Activated T-cell treated with anti-CD3 and anti-CD28 coated beads, Interleukin-2, amount 50 U/mL, for 4 hours (primary cell): Measurements from ENCODE around the gene AK9. TPM values are rescaled to one million over a fixed set of nuclear protein-coding genes. Genes with fewer than 3 reads are reported as not detected.

ENCODE experiments used
- ATAC-seq, 2 donors: fragments of 200-7000 bp; cut with Tn5 transposase; one replicate each; pipeline ENCODE4 v1.10.0; 2021
- DNase-seq: peaks from one replicate; pipeline ENCODE4 v3.0.0-alpha.2; 2020
- H3K27me3 Mint-ChIP-seq: one replicate; pipeline ENCODE4 v1.8.0; 2021; ENCODE audit warnings: low read depth, mixed read lengths
- H3K36me3 Mint-ChIP-seq: one replicate; pipeline ENCODE4 v1.8.0; 2022; ENCODE audit warnings: mixed read lengths; ENCODE audit not compliant: insufficient read depth
- H3K4me1 Mint-ChIP-seq: one replicate; pipeline ENCODE4 v1.8.0; 2021; ENCODE audit warnings: low read depth, mixed read lengths
- H3K4me3 Mint-ChIP-seq: one replicate; pipeline ENCODE4 v1.8.0; 2021; ENCODE audit warnings: mild to moderate bottlenecking, moderate library complexity, mixed read lengths
- H3K9me3 Mint-ChIP-seq: one replicate; pipeline ENCODE4 v1.8.0; 2021; ENCODE audit warnings: mixed read lengths
- total RNA-seq, 3 donors: library from RNA; stranded (reverse); gene quantifications; one replicate each; pipeline ENCODE4 v1.2.1, GENCODE V29; 2021

Gene AK9
- total RNA-seq, 3 donors from 2014 or later, result 2.0 to 2.5 (median 2.1) TPM

GRCh38 chr6:109678240-109678639 is 12.8 kb downstream of the AK9 start:
- Mint-ChIP-seq H3K4me1 (no peaks in the 10 kb centered on the region), H3K4me3 (no peak overlapping the region), H3K36me3 (peaks cover 6% of the 10 kb centered on the region), H3K27me3 (no peaks in the 10 kb centered on the region), H3K9me3 (peaks cover 5% of the 10 kb centered on the region)
- no peak for DNase-seq
- ATAC-seq, result no peak

- no peak for ATAC-seq
- H3K4me1 Mint-ChIP-seq, result no peaks in the 10 kb centered on the region
- peaks cover 5% of the 10 kb centered on the region for H3K9me3 Mint-ChIP-seq
- peaks cover 11% of the 10 kb centered on the region for H3K36me3 Mint-ChIP-seq
- H3K4me3 Mint-ChIP-seq, result no peak overlapping the region
- DNase-seq, result no peak
- no peaks in the 10 kb centered on the region for H3K27me3 Mint-ChIP-seq
Measured at GRCh38 chr6:109676724-109677123, 14.3 kb downstream of the AK9 start.

GRCh38 chr6:109672839-109673238 is 18.2 kb downstream of the AK9 start:
- Mint-ChIP-seq H3K27me3 (no peaks in the 10 kb centered on the region), H3K9me3 (peaks cover 5% of the 10 kb centered on the region), H3K4me3 (no peak overlapping the region), H3K36me3 (peaks cover 26% of the 10 kb centered on the region), H3K4me1 (no peaks in the 10 kb centered on the region)
- ATAC-seq (no peak), DNase-seq (no peak)

GRCh38 chr6:109672175-109672574 is 18.8 kb downstream of the AK9 start:
- Mint-ChIP-seq H3K36me3 (peaks cover 26% of the 10 kb centered on the region), H3K9me3 (peaks cover 5% of the 10 kb centered on the region), H3K4me3 (no peak overlapping the region), H3K27me3 (no peaks in the 10 kb centered on the region), H3K4me1 (no peaks in the 10 kb centered on the region)
- ATAC-seq, result no peak
- no peak for DNase-seq

- H3K27me3 Mint-ChIP-seq, result no peaks in the 10 kb centered on the region
- no peak overlapping the region for H3K4me3 Mint-ChIP-seq
- H3K9me3 Mint-ChIP-seq, result peaks cover 2% of the 10 kb centered on the region
- ATAC-seq (no peak), DNase-seq (no peak)
- H3K4me1 Mint-ChIP-seq, result no peaks in the 10 kb centered on the region
- H3K36me3 Mint-ChIP-seq, result peaks cover 24% of the 10 kb centered on the region
Measured at GRCh38 chr6:109671733-109672132, 19.3 kb downstream of the AK9 start.

GRCh38 chr6:109669811-109670210 is 21.2 kb downstream of the AK9 start:
- DNase-seq (no peak), ATAC-seq (no peak)
- H3K9me3 Mint-ChIP-seq, result no peaks in the 10 kb centered on the region
- no peaks in the 10 kb centered on the region for H3K27me3 Mint-ChIP-seq
- no peak overlapping the region for H3K4me3 Mint-ChIP-seq
- H3K4me1 Mint-ChIP-seq, result no peaks in the 10 kb centered on the region
- peaks cover 23% of the 10 kb centered on the region for H3K36me3 Mint-ChIP-seq

GRCh38 chr6:109662192-109662591 is 28.8 kb downstream of the AK9 start:
- Mint-ChIP-seq H3K4me1 (no peaks in the 10 kb centered on the region), H3K9me3 (no peaks in the 10 kb centered on the region)

GRCh38 chr6:109660526-109661320 is 30.3 kb downstream of the AK9 start:
- Mint-ChIP-seq H3K4me1 (no peaks in the 10 kb centered on the region), H3K9me3 (no peaks in the 10 kb centered on the region)
- no peak for ATAC-seq

More at GRCh38 chr6:109662192-109662591, 28.8 kb downstream of the AK9 start:
- DNase-seq (no peak), ATAC-seq (no peak)
- peaks cover 7% of the 10 kb centered on the region for H3K36me3 Mint-ChIP-seq
- H3K27me3 Mint-ChIP-seq, result no peaks in the 10 kb centered on the region
- H3K4me3 Mint-ChIP-seq, result no peak overlapping the region

GRCh38 chr6:109655761-109656262 is 35.2 kb downstream of the AK9 start:
- H3K4me3 Mint-ChIP-seq, result no peak overlapping the region
- no peak for DNase-seq
- H3K4me1 Mint-ChIP-seq, result no peaks in the 10 kb centered on the region
- H3K9me3 Mint-ChIP-seq, result no peaks in the 10 kb centered on the region
- H3K27me3 Mint-ChIP-seq, result no peaks in the 10 kb centered on the region
- peaks cover 22% of the 10 kb centered on the region for H3K36me3 Mint-ChIP-seq
- ATAC-seq, result no peak

More at GRCh38 chr6:109660526-109661320, 30.3 kb downstream of the AK9 start:
- Mint-ChIP-seq H3K27me3 (no peaks in the 10 kb centered on the region), H3K36me3 (peaks cover 9% of the 10 kb centered on the region), H3K4me3 (no peak overlapping the region)
- DNase-seq, result no peak

- H3K36me3 Mint-ChIP-seq, result peaks cover 21% of the 10 kb centered on the region
- no peak for ATAC-seq
- H3K27me3 Mint-ChIP-seq, result no peaks in the 10 kb centered on the region
- H3K9me3 Mint-ChIP-seq, result no peaks in the 10 kb centered on the region
- DNase-seq, result no peak
- no peak overlapping the region for H3K4me3 Mint-ChIP-seq
- H3K4me1 Mint-ChIP-seq, result no peaks in the 10 kb centered on the region
Measured at GRCh38 chr6:109653264-109653663, 37.7 kb downstream of the AK9 start.

GRCh38 chr6:109644131-109644530 is 46.9 kb downstream of the AK9 start:
- DNase-seq (no peak), ATAC-seq (no peak)
- H3K4me3 Mint-ChIP-seq, result no peak overlapping the region
- H3K36me3 Mint-ChIP-seq, result peaks cover 52% of the 10 kb centered on the region
- no peaks in the 10 kb centered on the region for H3K4me1 Mint-ChIP-seq
- H3K27me3 Mint-ChIP-seq, result no peaks in the 10 kb centered on the region
- H3K9me3 Mint-ChIP-seq, result no peaks in the 10 kb centered on the region

GRCh38 chr6:109632405-109632804 is 58.6 kb downstream of the AK9 start:
- no peak overlapping the region for H3K4me3 Mint-ChIP-seq
- H3K4me1 Mint-ChIP-seq, result peaks cover 9% of the 10 kb centered on the region

GRCh38 chr6:109631403-109631802 is 59.6 kb downstream of the AK9 start:
- Mint-ChIP-seq H3K9me3 (peaks cover 4% of the 10 kb centered on the region), H3K36me3 (peaks cover 17% of the 10 kb centered on the region), H3K4me3 (no peak overlapping the region), H3K4me1 (peaks cover 9% of the 10 kb centered on the region), H3K27me3 (no peaks in the 10 kb centered on the region)
- ATAC-seq (no peak), DNase-seq (no peak)

More at GRCh38 chr6:109632405-109632804, 58.6 kb downstream of the AK9 start:
- DNase-seq (no peak), ATAC-seq (no peak)
- peaks cover 17% of the 10 kb centered on the region for H3K36me3 Mint-ChIP-seq
- peaks cover 3% of the 10 kb centered on the region for H3K9me3 Mint-ChIP-seq
- no peaks in the 10 kb centered on the region for H3K27me3 Mint-ChIP-seq

- peak in 1 of 2 donors; percentile 18 for ATAC-seq
Measured at GRCh38 chr6:109628158-109629000, 62.6 kb downstream of the AK9 start.

More at GRCh38 chr6:109628158-109629000, 62.6 kb downstream of the AK9 start:
- Mint-ChIP-seq H3K36me3 (peaks cover 23% of the 10 kb centered on the region), H3K27me3 (no peaks in the 10 kb centered on the region), H3K9me3 (peaks cover 12% of the 10 kb centered on the region), H3K4me1 (peaks cover 9% of the 10 kb centered on the region), H3K4me3 (no peak overlapping the region)
- no peak for DNase-seq
